ENCODE results near the gene TMEM94.

The TMEM94 gene

DNA sequence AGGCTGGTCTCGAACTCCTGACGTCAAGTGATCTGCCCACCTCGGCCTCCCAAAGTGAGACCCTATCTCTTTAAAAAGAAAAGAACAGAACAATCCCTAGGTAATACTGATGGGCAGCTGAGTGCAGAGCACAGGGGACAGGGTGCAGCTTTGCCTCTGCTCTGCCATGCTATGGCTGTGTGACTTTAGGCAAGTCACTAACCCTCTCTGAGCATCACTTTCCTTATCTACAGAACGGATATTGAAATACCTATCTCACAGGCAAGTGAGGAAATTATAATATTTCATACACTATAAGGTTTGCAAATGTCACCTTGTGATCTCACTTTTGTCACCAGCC, 54.8 kb downstream of the TMEM94 start:
- H3K27me3 ChIP-seq (ENCODE audit: insufficient read depth, low read length): peaks cover 6% of the 10 kb centered on the region; the same call in 1 of the 2 replicates
- no peaks in the 10 kb centered on the region for H3K9me2 ChIP-seq (ENCODE audit: low read depth, low read length)
- no peak overlapping the region for H3K4me3 ChIP-seq (ENCODE audit: low read depth, low read length, poor library complexity, severe bottlenecking)
- TF ChIP-seq EZH2 (IDR thresholded peaks at IDR 0.05; ENCODE audit: borderline replicate concordance, low read length): no peak
- TF ChIP-seq, protein P1, sequence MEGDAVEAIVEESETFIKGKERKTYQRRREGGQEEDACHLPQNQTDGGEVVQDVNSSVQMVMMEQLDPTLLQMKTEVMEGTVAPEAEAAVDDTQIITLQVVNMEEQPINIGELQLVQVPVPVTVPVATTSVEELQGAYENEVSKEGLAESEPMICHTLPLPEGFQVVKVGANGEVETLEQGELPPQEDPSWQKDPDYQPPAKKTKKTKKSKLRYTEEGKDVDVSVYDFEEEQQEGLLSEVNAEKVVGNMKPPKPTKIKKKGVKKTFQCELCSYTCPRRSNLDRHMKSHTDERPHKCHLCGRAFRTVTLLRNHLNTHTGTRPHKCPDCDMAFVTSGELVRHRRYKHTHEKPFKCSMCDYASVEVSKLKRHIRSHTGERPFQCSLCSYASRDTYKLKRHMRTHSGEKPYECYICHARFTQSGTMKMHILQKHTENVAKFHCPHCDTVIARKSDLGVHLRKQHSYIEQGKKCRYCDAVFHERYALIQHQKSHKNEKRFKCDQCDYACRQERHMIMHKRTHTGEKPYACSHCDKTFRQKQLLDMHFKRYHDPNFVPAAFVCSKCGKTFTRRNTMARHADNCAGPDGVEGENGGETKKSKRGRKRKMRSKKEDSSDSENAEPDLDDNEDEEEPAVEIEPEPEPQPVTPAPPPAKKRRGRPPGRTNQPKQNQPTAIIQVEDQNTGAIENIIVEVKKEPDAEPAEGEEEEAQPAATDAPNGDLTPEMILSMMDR (IDR thresholded peaks at IDR 0.05; ENCODE audit: low read length): no peak
- no peaks in the 10 kb centered on the region for H3F3A ChIP-seq (ENCODE audit: insufficient read depth, low read length)
- H4K20me1 ChIP-seq (ENCODE audit: insufficient read depth, low read length): no peaks in the 10 kb centered on the region
- H3K36me3 ChIP-seq (ENCODE audit: insufficient read depth, low read length): no peaks in the 10 kb centered on the region
- no peak overlapping the region for H2AFZ ChIP-seq (ENCODE audit: low read length)
- H3K4me2 ChIP-seq (ENCODE audit: low read length): no peak overlapping the region
- no peak overlapping the region for H3K9ac ChIP-seq (ENCODE audit: low read length)
- peaks cover 4% of the 10 kb centered on the region for H3K4me1 ChIP-seq (ENCODE audit: insufficient read depth, low read length, severe bottlenecking)
- H3K79me2 ChIP-seq (ENCODE audit: insufficient read depth, low read length): no peaks in the 10 kb centered on the region
- no peaks in the 10 kb centered on the region for H3K9me3 ChIP-seq (ENCODE audit: low read length)
- H3K27ac ChIP-seq (ENCODE audit: low read depth, low read length, poor library complexity, severe bottlenecking): no peak overlapping the region

DNA sequence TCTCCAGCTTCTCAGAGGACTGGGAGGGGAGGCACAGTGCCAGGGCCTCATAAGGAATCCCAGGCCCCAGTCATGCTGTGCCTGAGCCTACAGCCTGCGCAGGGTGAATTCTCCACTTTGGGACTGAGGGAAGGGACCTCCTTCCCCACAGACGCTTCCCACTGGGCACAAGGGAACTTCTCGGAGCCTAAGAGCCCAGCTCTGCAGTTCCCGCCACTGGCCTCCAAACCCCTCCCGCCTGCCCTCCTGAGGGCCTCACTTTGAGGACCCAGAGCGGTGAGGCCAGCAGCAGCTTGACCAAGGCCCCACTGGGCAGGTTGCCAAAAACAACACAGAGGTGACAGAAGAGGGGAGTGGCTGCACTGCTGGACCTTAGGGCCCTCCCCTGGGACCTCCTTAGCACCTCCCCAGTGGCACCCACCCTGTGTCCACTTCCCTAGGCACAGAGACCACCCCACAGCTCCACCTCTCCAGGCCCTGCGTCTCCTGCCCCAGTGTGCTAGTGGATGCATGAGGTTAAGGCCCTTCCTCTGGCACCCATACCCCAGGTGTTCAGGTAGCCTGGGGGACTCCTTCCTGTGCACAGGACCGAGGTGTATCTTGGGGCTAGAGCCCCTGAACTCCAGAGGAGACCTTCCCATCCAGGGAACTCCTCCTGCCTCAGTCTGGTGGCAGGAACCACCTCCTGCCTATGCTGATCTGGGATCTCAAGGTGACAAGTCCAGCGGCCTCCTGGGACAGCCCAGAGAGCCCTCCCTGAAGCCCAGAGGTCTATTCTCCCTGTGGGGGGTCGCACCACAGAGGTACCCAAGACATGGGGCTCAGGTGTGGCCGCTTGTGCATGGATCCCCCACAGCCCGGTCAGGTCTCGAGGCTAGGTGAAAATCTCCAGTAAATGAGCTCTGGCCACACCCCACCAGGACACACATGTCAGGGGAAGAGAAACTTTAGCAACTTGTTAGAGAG, 55.5 kb downstream of the TMEM94 start:
- H3K79me2 ChIP-seq (ENCODE audit: insufficient read depth, low read length): no peaks in the 10 kb centered on the region
- no peaks in the 10 kb centered on the region for H3F3A ChIP-seq (ENCODE audit: insufficient read depth, low read length)
- no peak for TF ChIP-seq EZH2 (IDR thresholded peaks at IDR 0.05; ENCODE audit: borderline replicate concordance, low read length)
- TF ChIP-seq, protein P1 (IDR thresholded peaks at IDR 0.05; ENCODE audit: low read length): no peak
- H2AFZ ChIP-seq (ENCODE audit: low read length): no peak overlapping the region
- H3K4me2 ChIP-seq (ENCODE audit: low read length): no peak overlapping the region
- no peaks in the 10 kb centered on the region for H3K9me3 ChIP-seq (ENCODE audit: low read length)
- no peak overlapping the region for H3K9ac ChIP-seq (ENCODE audit: low read length)
- H3K36me3 ChIP-seq (ENCODE audit: insufficient read depth, low read length): no peaks in the 10 kb centered on the region
- peaks cover 6% of the 10 kb centered on the region; the same call in 1 of the 2 replicates for H3K27me3 ChIP-seq (ENCODE audit: insufficient read depth, low read length)
- H3K4me3 ChIP-seq (ENCODE audit: low read depth, low read length, poor library complexity, severe bottlenecking): no peak overlapping the region
- peaks cover 5% of the 10 kb centered on the region for H3K4me1 ChIP-seq (ENCODE audit: insufficient read depth, low read length, severe bottlenecking)
- H3K9me2 ChIP-seq (ENCODE audit: low read depth, low read length): no peaks in the 10 kb centered on the region
- no peaks in the 10 kb centered on the region for H4K20me1 ChIP-seq (ENCODE audit: insufficient read depth, low read length)
- H3K27ac ChIP-seq (ENCODE audit: low read depth, low read length, poor library complexity, severe bottlenecking): no peak overlapping the region

DNA sequence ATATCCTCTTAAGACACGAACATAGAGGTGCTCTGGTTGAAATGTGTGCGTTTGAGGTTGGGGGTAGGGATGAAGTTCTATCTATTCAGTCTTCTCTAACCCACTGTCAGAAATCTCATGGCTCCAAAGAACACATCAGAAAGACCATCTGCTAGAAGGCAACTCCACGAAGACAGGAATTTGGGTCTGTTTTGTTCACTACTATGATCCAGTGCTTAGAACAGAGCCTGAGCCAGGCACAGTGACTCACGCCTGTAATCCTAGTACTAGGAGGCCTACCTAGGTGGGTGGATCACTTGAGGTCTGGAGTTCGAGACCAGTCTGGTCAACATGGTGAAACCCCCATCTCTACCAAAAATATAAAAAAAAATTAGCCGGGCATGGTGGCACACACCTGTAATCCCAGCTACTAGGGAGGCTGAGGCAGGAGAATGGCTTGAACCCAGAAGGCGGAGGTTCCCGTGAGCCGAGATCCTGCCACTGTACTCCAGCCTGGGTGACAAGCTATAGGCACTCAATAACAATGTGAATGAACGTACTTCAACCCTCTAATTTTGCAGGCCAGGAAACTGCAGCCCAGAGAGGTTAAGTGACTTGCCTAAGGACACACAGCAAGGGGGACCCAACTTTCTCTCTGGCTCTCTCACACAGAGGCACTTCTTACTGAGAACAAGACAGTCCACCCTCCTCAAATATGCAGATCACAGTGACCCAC, 56.6 kb downstream of the TMEM94 start:
- no peak overlapping the region for H3K4me2 ChIP-seq (ENCODE audit: low read length)

More for the DNA sequence above, 56.6 kb downstream of the TMEM94 start:
- Histone ChIP-seq H4K20me1 (ENCODE audit: insufficient read depth, low read length) (no peaks in the 10 kb centered on the region), H3K79me2 (ENCODE audit: insufficient read depth, low read length) (no peaks in the 10 kb centered on the region), H3K27ac (ENCODE audit: low read depth, low read length, poor library complexity, severe bottlenecking) (no peak overlapping the region), H3K9me2 (ENCODE audit: low read depth, low read length) (no peaks in the 10 kb centered on the region), H3F3A (ENCODE audit: insufficient read depth, low read length) (no peaks in the 10 kb centered on the region), H3K9ac (ENCODE audit: low read length) (no peak overlapping the region), H3K27me3 (ENCODE audit: insufficient read depth, low read length) (0 out of 2 replicates have a peak, but pooled peaks cover 2% of the 10 kb centered on the region), H3K36me3 (ENCODE audit: insufficient read depth, low read length) (no peaks in the 10 kb centered on the region), H2AFZ (ENCODE audit: low read length) (no peak overlapping the region), H3K9me3 (ENCODE audit: low read length) (no peaks in the 10 kb centered on the region), H3K4me3 (ENCODE audit: low read depth, low read length, poor library complexity, severe bottlenecking) (no peak overlapping the region), H3K4me1 (ENCODE audit: insufficient read depth, low read length, severe bottlenecking) (peaks cover 17% of the 10 kb centered on the region)
- no peak for TF ChIP-seq EZH2 (IDR thresholded peaks at IDR 0.05; ENCODE audit: borderline replicate concordance, low read length)
- TF ChIP-seq, protein P1 (IDR thresholded peaks at IDR 0.05; ENCODE audit: low read length): no peak

All from OCI-LY1 (cell line).